ENCODE data around the gene CFL2.

DNA sequence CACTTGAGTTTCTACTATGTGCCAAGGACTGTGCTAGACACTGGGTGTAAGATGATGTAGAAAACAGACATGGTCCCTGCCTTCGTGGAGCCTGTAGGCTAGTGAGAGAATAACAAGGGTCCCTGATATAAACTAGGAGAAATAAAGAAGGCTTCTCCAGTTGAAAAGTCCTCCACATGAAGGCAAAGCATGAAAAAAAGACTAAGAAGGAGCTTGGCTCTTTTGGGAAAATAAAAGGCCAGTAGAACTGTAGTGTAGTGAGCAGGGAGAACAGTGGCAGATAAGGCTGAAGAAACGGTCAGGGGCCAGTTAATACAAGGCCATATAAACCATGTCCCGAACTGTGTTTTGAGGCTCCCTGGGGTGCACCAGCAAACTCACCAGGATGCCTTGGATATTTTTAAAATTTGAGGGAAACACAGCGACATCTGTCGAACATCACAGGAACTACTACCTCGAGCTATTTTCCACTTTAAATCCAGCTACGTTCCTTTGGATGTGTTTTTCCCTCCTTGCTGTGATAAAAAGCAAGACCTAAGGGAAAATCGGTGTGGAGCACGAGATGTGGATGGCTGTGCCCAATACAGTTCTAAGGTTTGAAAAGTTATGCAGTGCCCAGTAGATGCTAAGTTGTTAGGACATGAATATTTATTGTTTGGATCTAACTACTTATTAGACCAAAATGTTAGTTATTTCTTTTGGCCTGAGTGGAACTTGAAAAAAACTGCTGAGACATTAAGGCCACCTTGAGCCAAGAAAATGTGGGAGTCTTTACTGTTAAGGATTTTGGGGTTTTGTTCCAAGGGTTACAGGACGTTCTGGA lies 8.5 kb upstream of the CFL2 start:
- TF ChIP-seq CTCF (IDR thresholded peaks at IDR 0.05) (peak; percentile 77 to 85 (median 82)), POLR2A (IDR thresholded peaks at IDR 0.05) (no peak)
